Large intestine (tissue), 3 donors: ENCODE data around the gene ATG16L2. TPM values are rescaled to one million over a fixed set of nuclear protein-coding genes. Genes with fewer than 3 reads are reported as not detected.

Experiments used
- DNase-seq, 2 donors: peaks; one replicate each; pipeline versions ENCODE4 v3.0.0 to v3.0.0-alpha.2; 2013
- H3K27ac ChIP-seq: one replicate; pipeline ENCODE4 v1.5.1; 2013; ENCODE audit warnings: low read length
- H3K27me3 ChIP-seq: 2 replicates; pipeline ENCODE4 v1.6.1; 2013; ENCODE audit warnings: low read length; ENCODE audit not compliant: control insufficient read depth, insufficient read depth
- H3K36me3 ChIP-seq: 2 replicates; pipeline ENCODE4 v1.6.1; 2013; ENCODE audit warnings: low read length; ENCODE audit not compliant: control insufficient read depth, insufficient read depth
- H3K4me1 ChIP-seq: one replicate; pipeline ENCODE4 v1.6.1; 2013; ENCODE audit warnings: low read length; ENCODE audit not compliant: control insufficient read depth, insufficient read depth
- H3K4me3 ChIP-seq: one replicate; pipeline ENCODE4 v1.5.1; 2013; ENCODE audit warnings: low read length
- H3K9me3 ChIP-seq: one replicate; pipeline ENCODE4 v1.6.1; 2013; ENCODE audit warnings: mild to moderate bottlenecking, low read depth, low read length, moderate library complexity; ENCODE audit not compliant: control insufficient read depth
- WGBS: methylation state at CpG from one replicate; pipeline ENCODE4 v1.1.5; 2013; ENCODE audit warnings: low lambda C conversion rate; ENCODE audit not compliant: insufficient coverage; 5-methylcytosine and 5-hydroxymethylcytosine counted together
- polyA plus RNA-seq: library from polyadenylated mRNA; unstranded; fragments of 120-200 nt; gene quantifications from one replicate; pipeline ENCODE4 v1.2.1, GENCODE V29; 2013

Gene ATG16L2
- polyA plus RNA-seq, 1 donor, result 47.5 TPM

DNA sequence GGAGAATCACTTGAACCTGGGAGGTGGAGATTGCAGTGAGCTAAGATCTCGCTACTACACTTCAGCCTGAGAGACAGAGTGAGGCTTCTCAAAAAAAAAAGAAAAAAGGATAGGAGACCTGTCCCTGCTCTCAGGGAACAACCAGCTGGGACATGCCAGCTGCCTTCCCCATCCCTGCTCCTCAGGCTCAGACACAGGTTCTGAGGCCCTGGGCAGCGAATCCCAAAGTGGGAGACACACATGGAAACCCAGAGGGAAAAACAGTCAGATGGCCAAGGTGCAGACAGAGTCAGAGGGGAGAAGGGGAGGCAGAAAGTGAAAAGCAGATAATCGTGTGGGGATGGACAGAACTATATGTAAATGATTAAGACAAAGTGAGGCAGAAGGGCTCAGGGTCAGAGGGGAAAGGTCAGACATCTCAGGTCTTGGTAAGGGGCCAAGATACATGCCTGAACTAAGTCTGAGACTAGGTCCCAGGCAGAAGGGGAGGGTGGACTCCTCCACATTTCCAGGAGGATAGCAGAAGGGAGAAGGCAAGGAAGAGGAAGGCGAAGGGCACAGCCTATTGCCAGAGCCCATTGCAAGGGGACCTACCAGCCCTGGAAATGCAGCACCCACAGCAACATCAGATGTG is 34.6 kb upstream of the ATG16L2 start:
- H3K27ac ChIP-seq, result peak overlapping the region; percentile 86
- no peaks in the 10 kb centered on the region for H3K27me3 ChIP-seq
- peaks cover 69% of the 10 kb centered on the region for H3K4me1 ChIP-seq
- no peaks in the 10 kb centered on the region for H3K9me3 ChIP-seq
- peak in 1 of 2 donors; percentile 23 for DNase-seq
- WGBS, result 0% methylated on average over 1 of the region's 4 CpGs
- H3K4me3 ChIP-seq, result peak overlapping the region; percentile 82
- peaks cover 29% of the 10 kb centered on the region for H3K36me3 ChIP-seq

DNA sequence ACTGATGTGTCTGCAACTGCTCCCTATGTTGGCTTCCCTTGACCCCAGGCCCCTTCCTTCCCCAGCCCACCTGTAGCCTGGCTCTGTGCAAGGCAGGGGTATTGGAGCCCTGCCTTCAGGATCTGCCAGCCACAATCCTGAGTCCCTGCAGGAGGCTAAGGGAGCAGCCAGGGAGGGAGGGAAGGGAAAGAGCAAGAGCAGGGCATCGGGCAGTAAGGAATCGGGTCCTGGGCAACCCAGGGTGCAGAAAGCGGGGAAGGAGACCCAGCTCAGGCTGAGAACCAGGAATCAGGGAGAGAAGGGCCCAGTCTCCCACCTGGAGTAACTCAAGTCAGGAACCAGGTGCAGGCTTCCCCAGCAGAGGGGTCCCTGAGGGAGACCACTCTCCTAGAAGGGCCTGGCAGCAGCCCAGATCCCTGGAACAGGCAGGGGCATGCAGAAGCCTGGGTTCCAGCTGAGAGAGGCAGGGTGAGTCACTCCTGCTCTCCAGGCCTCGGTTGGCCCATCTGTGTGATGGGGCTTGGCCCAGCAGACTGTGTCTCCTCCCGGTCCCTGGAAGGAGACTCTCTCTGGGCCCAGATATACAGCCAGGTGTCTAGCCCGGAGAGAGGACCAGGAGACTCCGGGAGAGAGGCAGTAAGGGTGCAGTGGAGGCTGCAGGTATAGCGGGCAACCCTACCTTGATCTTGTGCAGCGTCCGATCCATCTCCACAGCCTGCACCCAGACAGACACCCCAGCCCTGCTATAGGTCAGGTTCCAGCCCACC is 33.7 kb upstream of the ATG16L2 start:
- Histone ChIP-seq H3K27ac (peak overlapping the region; percentile 86), H3K9me3 (no peaks in the 10 kb centered on the region), H3K27me3 (no peaks in the 10 kb centered on the region), H3K4me1 (peaks cover 69% of the 10 kb centered on the region), H3K4me3 (peak overlapping the region; percentile 82), H3K36me3 (peaks cover 26% of the 10 kb centered on the region)
- no CpG with 5 or more reads among the region's 10 CpGs for WGBS
- DNase-seq, result peak in 1 of 2 donors; percentile 22

DNA sequence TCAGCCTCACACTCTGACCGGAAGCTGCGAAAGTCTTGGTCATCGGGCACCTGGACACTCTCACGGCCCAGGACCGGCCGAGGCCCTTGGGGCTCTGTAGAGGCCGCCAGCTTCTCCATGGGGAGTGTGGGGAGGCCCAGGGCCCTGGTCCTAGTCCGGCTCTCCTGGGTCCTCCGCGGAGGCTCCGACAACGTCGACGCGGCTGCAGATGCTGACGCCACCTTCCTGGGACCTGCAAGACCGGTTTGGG is 33.2 kb upstream of the ATG16L2 start:
- H3K9me3 ChIP-seq, result no peaks in the 10 kb centered on the region
- WGBS, result no CpG with 5 or more reads among the region's 17 CpGs
- peaks cover 69% of the 10 kb centered on the region for H3K4me1 ChIP-seq

DNA sequence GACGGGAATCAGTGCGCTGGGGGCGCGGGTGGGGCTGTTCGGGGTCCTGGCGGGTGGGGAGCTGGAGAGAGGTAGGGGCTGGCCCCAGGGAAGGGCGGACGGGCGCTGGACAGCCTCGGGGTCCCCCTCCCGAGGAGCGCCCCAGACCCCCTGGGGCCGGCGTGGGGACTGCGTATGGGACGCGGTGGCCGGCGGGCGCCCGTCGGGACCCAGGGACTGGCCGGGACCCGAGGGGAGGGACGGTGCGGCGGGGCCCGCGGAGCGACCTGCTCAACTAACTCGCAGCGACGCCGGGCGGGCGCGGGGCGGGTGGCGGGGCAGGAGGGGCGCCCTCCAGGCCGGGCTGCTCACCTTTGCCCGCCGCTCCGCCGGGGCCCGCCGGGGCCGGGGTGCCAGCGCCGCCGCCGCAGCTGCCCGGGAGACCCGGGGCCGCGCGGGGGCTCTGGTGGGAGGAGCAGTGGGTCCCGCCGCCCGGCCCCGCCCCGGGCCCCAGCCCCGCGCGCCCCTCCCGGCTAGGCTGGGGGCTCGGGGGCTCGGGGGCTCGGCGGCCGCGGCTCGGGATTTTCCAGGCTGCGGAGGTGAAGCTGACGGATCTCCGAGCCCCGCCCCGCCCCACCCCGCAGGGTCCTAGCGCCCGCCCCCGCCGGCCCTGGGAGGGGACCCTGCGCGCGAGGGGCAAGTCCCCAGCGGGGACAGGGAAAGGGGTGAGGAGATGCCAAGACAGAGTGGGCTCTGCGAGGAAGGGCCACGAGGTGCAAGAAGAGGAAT is 32.7 kb upstream of the ATG16L2 start:
- Histone ChIP-seq H3K27ac (peak overlapping the region; percentile 91), H3K27me3 (no peaks in the 10 kb centered on the region), H3K4me1 (peaks cover 69% of the 10 kb centered on the region), H3K9me3 (no peaks in the 10 kb centered on the region), H3K36me3 (peaks cover 20% of the 10 kb centered on the region), H3K4me3 (peak overlapping the region; percentile 82)
- WGBS, result no CpG with 5 or more reads among the region's 89 CpGs
- peak in 1 of 2 donors; percentile 66 for DNase-seq

More for the DNA sequence above, 33.2 kb upstream of the ATG16L2 start:
- Histone ChIP-seq H3K36me3 (peaks cover 21% of the 10 kb centered on the region), H3K4me3 (peak overlapping the region; percentile 82), H3K27me3 (no peaks in the 10 kb centered on the region), H3K27ac (peak overlapping the region; percentile 86)
- no peak for DNase-seq

DNA sequence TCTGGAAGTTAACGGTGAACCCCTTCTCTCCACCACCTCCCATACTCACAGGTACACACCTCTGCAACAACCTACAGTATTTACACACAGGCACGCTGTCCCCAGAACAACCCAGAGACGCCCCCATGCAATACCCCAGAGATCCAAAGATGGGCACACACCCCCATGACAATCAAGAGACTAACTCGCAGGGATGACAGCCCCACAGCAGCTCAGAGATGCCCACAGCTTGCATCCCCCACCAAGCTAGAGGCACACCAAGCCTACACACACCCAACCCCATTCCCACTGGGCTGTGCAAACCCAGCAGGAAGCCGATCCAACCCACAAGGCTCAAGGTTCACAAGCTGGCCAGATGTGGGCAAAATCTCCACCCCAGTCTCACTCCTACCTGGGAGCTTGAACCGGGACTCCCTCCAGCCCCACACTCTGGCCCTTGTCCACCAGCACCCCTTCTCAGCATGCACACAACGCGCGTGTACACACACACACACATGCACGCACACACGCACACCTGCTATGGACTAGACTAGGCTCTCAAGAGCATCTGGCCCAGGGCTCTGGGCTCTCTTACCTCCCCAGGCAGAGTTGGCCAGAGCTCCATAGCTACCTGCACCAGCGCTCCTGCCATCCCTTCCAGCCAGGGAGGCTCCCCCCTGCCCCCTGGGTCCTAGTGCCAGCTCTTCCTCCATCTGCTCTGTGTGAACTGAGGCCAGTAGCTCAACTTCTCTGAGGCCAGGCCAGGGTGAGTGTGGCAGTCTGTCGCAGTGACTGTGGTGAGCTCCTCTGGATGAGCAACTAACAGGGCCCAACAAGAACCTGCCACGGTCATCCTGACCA is 31.9 kb upstream of the ATG16L2 start:
- Histone ChIP-seq H3K4me1 (peaks cover 69% of the 10 kb centered on the region), H3K4me3 (peak overlapping the region; percentile 37), H3K9me3 (no peaks in the 10 kb centered on the region), H3K36me3 (peaks cover 13% of the 10 kb centered on the region), H3K27ac (peak overlapping the region; percentile 91), H3K27me3 (no peaks in the 10 kb centered on the region)
- no CpG with 5 or more reads among the region's 14 CpGs for WGBS
- DNase-seq, result peak in 1 of 2 donors; percentile 92

DNA sequence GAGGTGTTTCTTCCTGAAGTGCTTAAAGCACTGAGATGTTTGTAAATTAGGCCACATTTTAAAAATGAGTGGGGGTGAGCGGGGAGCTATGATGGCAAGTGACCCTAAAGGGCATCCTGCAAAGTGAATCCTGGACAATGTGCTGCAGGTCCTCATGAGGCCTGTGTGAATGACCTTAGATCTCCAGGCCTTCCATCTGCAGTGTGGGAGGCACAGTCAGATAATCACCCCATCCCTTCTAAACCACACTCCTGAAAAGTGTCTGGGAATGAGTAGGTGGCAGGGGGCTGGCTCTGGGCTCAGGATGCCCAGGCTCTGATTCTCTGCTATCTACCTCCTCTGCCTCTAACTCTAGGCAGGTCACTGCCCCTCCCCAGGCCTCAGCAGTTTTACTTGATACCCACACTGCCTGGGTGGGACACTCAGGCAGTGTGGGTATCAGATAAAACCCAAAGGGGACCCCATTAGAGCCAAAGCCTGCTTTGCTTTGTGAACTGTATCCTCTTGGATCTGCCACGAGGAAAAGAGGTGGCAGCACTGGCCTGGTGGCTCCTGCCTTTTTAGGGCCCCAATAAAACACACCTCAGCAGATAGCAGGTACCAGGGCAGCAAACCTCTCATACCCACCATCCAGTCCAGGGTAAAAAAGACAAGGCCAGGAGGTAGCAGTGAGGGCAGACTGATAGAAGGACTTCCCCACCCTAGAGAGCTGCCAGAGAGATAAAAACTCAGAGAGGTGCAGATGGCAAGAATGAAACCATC is 30.9 kb upstream of the ATG16L2 start:
- Histone ChIP-seq H3K4me1 (peaks cover 69% of the 10 kb centered on the region), H3K27me3 (no peaks in the 10 kb centered on the region), H3K9me3 (no peaks in the 10 kb centered on the region), H3K27ac (peak overlapping the region; percentile 91), H3K4me3 (no peak overlapping the region), H3K36me3 (peaks cover 4% of the 10 kb centered on the region)
- DNase-seq, result peak in 1 of 2 donors; percentile 62
- WGBS, result no CpG with 5 or more reads among the region's 2 CpGs

DNA sequence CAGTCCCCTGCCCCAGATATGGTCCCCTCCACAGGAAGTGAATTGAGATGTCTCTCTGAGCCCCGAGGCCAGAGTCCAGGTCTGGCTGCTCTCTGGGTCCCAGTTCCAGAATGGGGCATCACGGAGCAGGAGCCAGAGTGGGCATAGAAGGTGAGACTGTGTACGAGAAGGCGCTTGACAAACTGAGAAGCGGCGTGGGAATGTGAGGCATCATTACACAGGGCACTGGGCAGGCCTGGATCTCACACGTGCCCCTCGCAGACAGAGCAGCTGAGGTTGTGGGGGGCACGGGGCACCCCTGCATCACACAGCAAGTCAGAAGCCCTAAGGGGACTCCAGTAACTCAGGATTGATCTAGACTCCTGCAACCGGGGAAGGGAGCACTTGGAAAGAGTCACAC is 29.5 kb upstream of the ATG16L2 start:
- no CpG with 5 or more reads among the region's 10 CpGs for WGBS
- Histone ChIP-seq H3K9me3 (no peaks in the 10 kb centered on the region), H3K27me3 (no peaks in the 10 kb centered on the region), H3K27ac (peak overlapping the region; percentile 91), H3K4me1 (peaks cover 74% of the 10 kb centered on the region), H3K36me3 (no peaks in the 10 kb centered on the region), H3K4me3 (no peak overlapping the region)
- DNase-seq, result no peak

DNA sequence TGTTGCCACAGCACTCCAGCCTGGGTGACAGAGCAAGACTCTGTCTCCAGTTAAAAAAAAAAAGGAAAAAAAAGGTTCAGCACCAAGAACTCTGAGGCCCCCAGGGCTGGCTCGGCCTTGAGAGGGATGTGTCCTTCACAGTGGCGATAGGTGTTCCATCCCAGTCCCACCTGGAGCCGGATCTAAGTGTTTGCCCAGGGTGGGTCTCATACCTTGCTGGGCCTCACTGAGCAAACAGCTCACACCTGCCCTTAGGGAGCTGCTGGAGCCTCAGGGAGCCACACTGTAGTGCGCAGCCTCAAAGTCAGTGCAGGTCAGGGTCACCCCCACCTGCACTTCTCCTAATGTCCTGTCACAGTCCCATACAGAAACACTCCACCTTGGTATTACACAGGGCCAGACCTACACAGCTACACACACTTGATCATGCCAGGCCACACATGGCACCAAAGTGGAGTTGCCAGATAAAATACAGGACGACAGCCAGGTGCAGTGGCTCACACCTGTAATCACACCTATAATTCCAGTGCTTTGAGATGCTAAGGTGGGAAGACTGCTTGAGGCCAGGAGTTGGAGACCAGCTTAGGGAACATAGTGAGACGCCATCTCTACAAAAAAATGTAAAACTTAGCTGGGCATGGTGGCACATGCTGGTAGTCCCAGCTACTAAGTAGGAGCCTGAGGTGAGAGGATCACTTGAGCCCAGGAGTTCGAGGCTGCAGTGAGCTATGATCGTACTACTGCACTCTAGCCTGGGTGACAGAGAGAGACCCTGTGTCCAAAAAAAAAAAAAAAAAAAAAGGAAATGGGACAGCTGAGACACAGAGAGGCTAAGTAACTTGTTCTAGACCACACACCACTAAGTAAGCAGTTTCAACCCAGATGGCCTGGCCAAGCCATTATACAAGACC is 27.7 kb upstream of the ATG16L2 start:
- no peaks in the 10 kb centered on the region for H3K9me3 ChIP-seq
- no peak overlapping the region for H3K4me3 ChIP-seq
- H3K27ac ChIP-seq, result peak overlapping the region; percentile 91
- H3K27me3 ChIP-seq, result no peaks in the 10 kb centered on the region
- peaks cover 84% of the 10 kb centered on the region for H3K4me1 ChIP-seq
- no peaks in the 10 kb centered on the region for H3K36me3 ChIP-seq
- peak; percentile 93 to 98 for DNase-seq
- WGBS, result 70% methylated on average over 2 of the region's 8 CpGs
